ENCODE measurements around the gene KLRC4. TPM values are rescaled to one million over a fixed set of nuclear protein-coding genes. Genes with fewer than 3 reads are reported as not detected.

The KLRC4 gene
- total and polyA plus RNA-seq, 10 of the 15 experiments (the other 5 are each of a cell fraction or from before 2014, with no cell fraction given): 0.07 to 0.34 TPM; not detected in 8

DNA sequence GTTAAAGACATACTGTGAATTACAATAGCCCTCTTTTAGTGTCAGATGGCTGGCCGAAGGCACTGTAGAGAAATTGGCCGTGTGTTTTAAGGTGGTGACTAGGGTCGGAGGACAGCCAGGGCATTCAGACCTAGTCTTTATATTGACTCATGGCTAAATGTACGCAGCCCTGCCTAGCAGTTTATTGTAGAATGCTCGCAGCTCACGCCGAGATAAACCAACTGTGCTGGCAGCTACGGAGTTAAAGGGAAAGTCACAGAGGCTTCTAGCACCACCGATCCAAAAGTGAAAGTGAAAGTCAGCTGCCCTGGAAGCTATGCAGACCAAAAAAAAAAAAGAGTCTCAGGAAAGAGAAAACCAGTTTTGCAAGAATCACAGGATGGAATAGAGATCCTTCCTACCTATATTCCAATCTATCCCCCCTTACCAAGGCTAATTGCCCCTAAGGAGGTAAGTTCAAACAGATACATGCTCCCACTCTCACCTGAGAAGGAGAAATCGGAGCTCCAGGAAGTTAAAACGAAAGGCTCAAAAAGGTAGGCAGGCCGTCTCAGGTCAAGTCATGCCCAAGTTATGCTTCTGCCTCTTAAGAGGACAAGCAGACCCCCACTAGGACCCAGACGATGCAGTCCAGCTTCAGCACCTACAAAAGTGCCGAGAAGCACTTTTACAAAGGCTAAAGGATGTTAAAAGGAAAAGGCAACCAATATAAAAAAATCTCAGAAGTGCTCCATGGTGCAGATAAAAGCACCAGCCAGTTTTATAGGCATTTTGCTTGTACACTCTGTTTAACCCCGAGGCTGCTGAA is 44.5 kb downstream of the KLRC4 start (continued):
- TF ChIP-seq, protein P1, sequence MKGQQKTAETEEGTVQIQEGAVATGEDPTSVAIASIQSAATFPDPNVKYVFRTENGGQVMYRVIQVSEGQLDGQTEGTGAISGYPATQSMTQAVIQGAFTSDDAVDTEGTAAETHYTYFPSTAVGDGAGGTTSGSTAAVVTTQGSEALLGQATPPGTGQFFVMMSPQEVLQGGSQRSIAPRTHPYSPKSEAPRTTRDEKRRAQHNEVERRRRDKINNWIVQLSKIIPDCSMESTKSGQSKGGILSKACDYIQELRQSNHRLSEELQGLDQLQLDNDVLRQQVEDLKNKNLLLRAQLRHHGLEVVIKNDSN (IDR thresholded peaks at IDR 0.05; ENCODE audit: borderline replicate concordance, extremely low read length, insufficient read depth, low read depth, low read length): no peak
- TF ChIP-seq SMC3 (IDR thresholded peaks at IDR 0.05; ENCODE audit: borderline replicate concordance, low read length) (peak; percentile 2; the same call in 1 of the 2 replicates), STAT1 (conservative IDR thresholded peaks at IDR 0.05) (no peak), RFX5 (IDR thresholded peaks at IDR 0.05; ENCODE audit: low read depth, low read length) (no peak), CREM (IDR thresholded peaks at IDR 0.05; ENCODE audit: low read depth) (no peak), NFIC (IDR thresholded peaks at IDR 0.05; ENCODE audit: low read depth, low read length) (peak; percentile 58; the same call in 1 of the 2 replicates), PAX8 (IDR thresholded peaks at IDR 0.05) (no peak), HCFC1 (IDR thresholded peaks at IDR 0.05; ENCODE audit: low read length) (no peak)
- TF ChIP-seq, protein P2, sequence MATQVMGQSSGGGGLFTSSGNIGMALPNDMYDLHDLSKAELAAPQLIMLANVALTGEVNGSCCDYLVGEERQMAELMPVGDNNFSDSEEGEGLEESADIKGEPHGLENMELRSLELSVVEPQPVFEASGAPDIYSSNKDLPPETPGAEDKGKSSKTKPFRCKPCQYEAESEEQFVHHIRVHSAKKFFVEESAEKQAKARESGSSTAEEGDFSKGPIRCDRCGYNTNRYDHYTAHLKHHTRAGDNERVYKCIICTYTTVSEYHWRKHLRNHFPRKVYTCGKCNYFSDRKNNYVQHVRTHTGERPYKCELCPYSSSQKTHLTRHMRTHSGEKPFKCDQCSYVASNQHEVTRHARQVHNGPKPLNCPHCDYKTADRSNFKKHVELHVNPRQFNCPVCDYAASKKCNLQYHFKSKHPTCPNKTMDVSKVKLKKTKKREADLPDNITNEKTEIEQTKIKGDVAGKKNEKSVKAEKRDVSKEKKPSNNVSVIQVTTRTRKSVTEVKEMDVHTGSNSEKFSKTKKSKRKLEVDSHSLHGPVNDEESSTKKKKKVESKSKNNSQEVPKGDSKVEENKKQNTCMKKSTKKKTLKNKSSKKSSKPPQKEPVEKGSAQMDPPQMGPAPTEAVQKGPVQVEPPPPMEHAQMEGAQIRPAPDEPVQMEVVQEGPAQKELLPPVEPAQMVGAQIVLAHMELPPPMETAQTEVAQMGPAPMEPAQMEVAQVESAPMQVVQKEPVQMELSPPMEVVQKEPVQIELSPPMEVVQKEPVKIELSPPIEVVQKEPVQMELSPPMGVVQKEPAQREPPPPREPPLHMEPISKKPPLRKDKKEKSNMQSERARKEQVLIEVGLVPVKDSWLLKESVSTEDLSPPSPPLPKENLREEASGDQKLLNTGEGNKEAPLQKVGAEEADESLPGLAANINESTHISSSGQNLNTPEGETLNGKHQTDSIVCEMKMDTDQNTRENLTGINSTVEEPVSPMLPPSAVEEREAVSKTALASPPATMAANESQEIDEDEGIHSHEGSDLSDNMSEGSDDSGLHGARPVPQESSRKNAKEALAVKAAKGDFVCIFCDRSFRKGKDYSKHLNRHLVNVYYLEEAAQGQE (IDR thresholded peaks at IDR 0.05; ENCODE audit: low read depth, low read length): no peak
- TF ChIP-seq, protein P3, sequence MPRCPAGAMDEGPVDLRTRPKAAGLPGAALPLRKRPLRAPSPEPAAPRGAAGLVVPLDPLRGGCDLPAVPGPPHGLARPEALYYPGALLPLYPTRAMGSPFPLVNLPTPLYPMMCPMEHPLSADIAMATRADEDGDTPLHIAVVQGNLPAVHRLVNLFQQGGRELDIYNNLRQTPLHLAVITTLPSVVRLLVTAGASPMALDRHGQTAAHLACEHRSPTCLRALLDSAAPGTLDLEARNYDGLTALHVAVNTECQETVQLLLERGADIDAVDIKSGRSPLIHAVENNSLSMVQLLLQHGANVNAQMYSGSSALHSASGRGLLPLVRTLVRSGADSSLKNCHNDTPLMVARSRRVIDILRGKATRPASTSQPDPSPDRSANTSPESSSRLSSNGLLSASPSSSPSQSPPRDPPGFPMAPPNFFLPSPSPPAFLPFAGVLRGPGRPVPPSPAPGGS (IDR thresholded peaks at IDR 0.05; ENCODE audit: borderline replicate concordance, insufficient read depth, low read depth, low read length, poor library complexity, severe bottlenecking): no peak
- TF ChIP-seq, protein P4, sequence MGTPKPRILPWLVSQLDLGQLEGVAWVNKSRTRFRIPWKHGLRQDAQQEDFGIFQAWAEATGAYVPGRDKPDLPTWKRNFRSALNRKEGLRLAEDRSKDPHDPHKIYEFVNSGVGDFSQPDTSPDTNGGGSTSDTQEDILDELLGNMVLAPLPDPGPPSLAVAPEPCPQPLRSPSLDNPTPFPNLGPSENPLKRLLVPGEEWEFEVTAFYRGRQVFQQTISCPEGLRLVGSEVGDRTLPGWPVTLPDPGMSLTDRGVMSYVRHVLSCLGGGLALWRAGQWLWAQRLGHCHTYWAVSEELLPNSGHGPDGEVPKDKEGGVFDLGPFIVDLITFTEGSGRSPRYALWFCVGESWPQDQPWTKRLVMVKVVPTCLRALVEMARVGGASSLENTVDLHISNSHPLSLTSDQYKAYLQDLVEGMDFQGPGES (IDR thresholded peaks at IDR 0.05): no peak
- TF ChIP-seq, protein P5, sequence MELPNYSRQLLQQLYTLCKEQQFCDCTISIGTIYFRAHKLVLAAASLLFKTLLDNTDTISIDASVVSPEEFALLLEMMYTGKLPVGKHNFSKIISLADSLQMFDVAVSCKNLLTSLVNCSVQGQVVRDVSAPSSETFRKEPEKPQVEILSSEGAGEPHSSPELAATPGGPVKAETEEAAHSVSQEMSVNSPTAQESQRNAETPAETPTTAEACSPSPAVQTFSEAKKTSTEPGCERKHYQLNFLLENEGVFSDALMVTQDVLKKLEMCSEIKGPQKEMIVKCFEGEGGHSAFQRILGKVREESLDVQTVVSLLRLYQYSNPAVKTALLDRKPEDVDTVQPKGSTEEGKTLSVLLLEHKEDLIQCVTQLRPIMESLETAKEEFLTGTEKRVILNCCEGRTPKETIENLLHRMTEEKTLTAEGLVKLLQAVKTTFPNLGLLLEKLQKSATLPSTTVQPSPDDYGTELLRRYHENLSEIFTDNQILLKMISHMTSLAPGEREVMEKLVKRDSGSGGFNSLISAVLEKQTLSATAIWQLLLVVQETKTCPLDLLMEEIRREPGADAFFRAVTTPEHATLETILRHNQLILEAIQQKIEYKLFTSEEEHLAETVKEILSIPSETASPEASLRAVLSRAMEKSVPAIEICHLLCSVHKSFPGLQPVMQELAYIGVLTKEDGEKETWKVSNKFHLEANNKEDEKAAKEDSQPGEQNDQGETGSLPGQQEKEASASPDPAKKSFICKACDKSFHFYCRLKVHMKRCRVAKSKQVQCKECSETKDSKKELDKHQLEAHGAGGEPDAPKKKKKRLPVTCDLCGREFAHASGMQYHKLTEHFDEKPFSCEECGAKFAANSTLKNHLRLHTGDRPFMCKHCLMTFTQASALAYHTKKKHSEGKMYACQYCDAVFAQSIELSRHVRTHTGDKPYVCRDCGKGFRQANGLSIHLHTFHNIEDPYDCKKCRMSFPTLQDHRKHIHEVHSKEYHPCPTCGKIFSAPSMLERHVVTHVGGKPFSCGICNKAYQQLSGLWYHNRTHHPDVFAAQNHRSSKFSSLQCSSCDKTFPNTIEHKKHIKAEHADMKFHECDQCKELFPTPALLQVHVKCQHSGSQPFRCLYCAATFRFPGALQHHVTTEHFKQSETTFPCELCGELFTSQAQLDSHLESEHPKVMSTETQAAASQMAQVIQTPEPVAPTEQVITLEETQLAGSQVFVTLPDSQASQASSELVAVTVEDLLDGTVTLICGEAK (IDR thresholded peaks at IDR 0.05; ENCODE audit: borderline replicate concordance): 0 out of 2 replicates have a peak, but pooled peaks have one; percentile 33
- TF ChIP-seq, protein P6, sequence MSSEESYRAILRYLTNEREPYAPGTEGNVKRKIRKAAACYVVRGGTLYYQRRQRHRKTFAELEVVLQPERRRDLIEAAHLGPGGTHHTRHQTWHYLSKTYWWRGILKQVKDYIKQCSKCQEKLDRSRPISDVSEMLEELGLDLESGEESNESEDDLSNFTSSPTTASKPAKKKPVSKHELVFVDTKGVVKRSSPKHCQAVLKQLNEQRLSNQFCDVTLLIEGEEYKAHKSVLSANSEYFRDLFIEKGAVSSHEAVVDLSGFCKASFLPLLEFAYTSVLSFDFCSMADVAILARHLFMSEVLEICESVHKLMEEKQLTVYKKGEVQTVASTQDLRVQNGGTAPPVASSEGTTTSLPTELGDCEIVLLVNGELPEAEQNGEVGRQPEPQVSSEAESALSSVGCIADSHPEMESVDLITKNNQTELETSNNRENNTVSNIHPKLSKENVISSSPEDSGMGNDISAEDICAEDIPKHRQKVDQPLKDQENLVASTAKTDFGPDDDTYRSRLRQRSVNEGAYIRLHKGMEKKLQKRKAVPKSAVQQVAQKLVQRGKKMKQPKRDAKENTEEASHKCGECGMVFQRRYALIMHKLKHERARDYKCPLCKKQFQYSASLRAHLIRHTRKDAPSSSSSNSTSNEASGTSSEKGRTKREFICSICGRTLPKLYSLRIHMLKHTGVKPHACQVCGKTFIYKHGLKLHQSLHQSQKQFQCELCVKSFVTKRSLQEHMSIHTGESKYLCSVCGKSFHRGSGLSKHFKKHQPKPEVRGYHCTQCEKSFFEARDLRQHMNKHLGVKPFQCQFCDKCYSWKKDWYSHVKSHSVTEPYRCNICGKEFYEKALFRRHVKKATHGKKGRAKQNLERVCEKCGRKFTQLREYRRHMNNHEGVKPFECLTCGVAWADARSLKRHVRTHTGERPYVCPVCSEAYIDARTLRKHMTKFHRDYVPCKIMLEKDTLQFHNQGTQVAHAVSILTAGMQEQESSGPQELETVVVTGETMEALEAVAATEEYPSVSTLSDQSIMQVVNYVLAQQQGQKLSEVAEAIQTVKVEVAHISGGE (CRISPR knock-in tag; IDR thresholded peaks at IDR 0.05): no peak
